SK-N-SH (cell line): Measurements from ENCODE around the gene SLC38A8.

Experiments used
- REST ChIP-seq: IDR thresholded peaks from 2 replicates; pipeline ENCODE4 v1.6.1; 2012; ENCODE audit warnings: mild to moderate bottlenecking, low read depth, low read length, moderate library complexity
- TF ChIP-seq, protein P1 (sequence below): IDR thresholded peaks from 2 replicates; pipeline ENCODE4 v1.4.0; 2012; ENCODE audit warnings: low read depth, borderline replicate concordance

DNA sequence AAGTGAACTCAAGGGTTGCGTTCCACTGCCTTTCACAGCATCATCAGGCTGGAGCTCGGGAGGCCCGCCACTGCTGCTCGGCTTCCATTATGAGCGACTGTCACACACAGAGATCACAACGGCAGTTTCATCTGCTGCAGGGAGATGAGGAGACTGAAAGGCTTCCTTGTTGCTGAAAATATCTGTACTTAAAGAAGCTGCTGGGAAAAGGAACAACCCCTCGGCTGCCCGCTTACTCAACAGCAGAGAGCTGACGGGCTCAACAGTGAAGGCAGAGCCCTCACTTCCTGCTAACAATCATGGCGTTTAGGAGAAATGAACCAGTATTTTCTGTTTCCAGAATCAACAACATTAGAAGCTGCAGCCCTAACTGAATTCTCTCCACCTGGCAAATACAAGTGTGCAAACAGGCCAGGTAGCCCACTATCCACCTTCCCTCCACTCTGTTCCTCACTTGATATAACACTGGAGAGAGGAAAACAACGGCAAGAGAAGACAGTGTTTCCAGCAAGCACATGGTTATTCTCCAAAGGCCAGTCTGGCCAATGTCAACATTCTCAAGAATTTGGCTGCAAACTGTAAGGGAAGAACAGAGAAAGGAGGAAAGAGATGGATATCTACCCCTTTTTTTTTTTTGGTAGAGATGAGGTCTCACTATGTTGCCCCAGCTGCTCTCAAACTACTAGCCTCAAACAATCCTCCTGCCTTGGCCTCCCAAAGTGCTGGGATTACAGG lies 40.4 kb upstream of the SLC38A8 start:
- TF ChIP-seq, protein P1, sequence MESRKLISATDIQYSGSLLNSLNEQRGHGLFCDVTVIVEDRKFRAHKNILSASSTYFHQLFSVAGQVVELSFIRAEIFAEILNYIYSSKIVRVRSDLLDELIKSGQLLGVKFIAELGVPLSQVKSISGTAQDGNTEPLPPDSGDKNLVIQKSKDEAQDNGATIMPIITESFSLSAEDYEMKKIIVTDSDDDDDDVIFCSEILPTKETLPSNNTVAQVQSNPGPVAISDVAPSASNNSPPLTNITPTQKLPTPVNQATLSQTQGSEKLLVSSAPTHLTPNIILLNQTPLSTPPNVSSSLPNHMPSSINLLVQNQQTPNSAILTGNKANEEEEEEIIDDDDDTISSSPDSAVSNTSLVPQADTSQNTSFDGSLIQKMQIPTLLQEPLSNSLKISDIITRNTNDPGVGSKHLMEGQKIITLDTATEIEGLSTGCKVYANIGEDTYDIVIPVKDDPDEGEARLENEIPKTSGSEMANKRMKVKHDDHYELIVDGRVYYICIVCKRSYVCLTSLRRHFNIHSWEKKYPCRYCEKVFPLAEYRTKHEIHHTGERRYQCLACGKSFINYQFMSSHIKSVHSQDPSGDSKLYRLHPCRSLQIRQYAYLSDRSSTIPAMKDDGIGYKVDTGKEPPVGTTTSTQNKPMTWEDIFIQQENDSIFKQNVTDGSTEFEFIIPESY: no peak
- no peak for TF ChIP-seq REST
